Measurements from ENCODE around the gene PPP6R3.

- TF ChIP-seq CTCF (conservative IDR thresholded peaks at IDR 0.05 in 1 of 2, IDR thresholded peaks at IDR 0.05 in 1 of 2; ENCODE audit: extremely low read depth in 1 of 2, insufficient read depth in 1 of 2, low read depth in 1 of 2, low read length in 2 of 2) (no peak), EZH2 (IDR thresholded peaks at IDR 0.05; ENCODE audit: borderline replicate concordance, low read length) (no peak)
Measured at GRCh38 chr11:68420171-68420570, 40.4 kb upstream of the PPP6R3 start.
